ENCODE results near the gene ATR. TPM values are rescaled to one million over a fixed set of nuclear protein-coding genes. Genes with fewer than 3 reads are reported as not detected.

The ATR gene
- total and polyA plus RNA-seq, 10 of the 15 experiments (the other 5 are each of a cell fraction or from before 2014, with no cell fraction given) = 21.0 to 41.5 (median 30.1) TPM

GRCh38 chr3:142470826-142471225 lies 107.7 kb downstream of the ATR start:
- RAD21 ChIA-PET (ENCODE audit: unreplicated experiment) = no interaction called here

GRCh38 chr3:142468456-142468855 lies 110.1 kb downstream of the ATR start:
- Histone ChIP-seq H2AFZ (ENCODE audit: control insufficient read depth, low read depth, low read length) (no peak overlapping the region), H3K9ac (ENCODE audit: control insufficient read depth, insufficient read depth, low read length) (no peak overlapping the region), H3K4me3 (no peak overlapping the region), H4K20me1 (ENCODE audit: control insufficient read depth, insufficient read depth) (no peaks in the 10 kb centered on the region), H3K9me3 (replicated peaks; ENCODE audit: control insufficient read depth, insufficient read depth, low read length) (no peaks in the 10 kb centered on the region), H3K27ac (ENCODE audit: control insufficient read depth, insufficient read depth) (no peak overlapping the region), H3K36me3 (ENCODE audit: control insufficient read depth in 2 of 2, insufficient read depth in 2 of 2, low read length in 1 of 2) (peaks cover 0 to 7% of the 10 kb centered on the region in 2 experiments; a peak in 1 of 4 replicates), H3K27me3 (replicated peaks in 1 of 2; ENCODE audit: control insufficient read depth in 2 of 2, insufficient read depth in 2 of 2, low read length in 1 of 2) (no peaks in the 10 kb centered on the region), H3K4me1 (ENCODE audit: control insufficient read depth, insufficient read depth, low read length) (no peaks in the 10 kb centered on the region), H3K4me2 (ENCODE audit: control insufficient read depth, insufficient read depth) (no peak overlapping the region), H3K79me2 (ENCODE audit: control insufficient read depth, insufficient read depth, low read length) (no peaks in the 10 kb centered on the region)
- intact Hi-C loops (cut with micrococcal nuclease; ENCODE audit: unreplicated experiment) (no loop called here), in situ Hi-C loops (cut with MboI) (no loop called here)
- ChIA-PET CTCF (no interaction called here), RAD21 (ENCODE audit: unreplicated experiment) (no interaction called here), POLR2A (no interaction called here), SMC1A (ENCODE audit: uncharacterized antibody, unreplicated experiment) (interaction anchor here (1.8 kb wide), 1 partner anchor 22 kb away, joined by 6 read pairs; no protein-coding TSS in a partner anchor)
- WGBS (ENCODE audit: insufficient coverage, insufficient replicate concordance, low lambda C conversion rate, missing lambda C conversion rate) = over 99% methylated on average over 4 of the region's 4 CpGs
- BruUV-seq (replicated peaks) = no TSS peak
- TF ChIP-seq STAT3 (IDR thresholded peaks at IDR 0.05; ENCODE audit: low read depth, low read length) = no peak
- DNase-seq (ENCODE audit: low read depth, low spot score) (no peak), FAIRE-seq (peak; percentile 31), ATAC-seq (no peak)

More at GRCh38 chr3:142470826-142471225, 107.7 kb downstream of the ATR start:
- no peak overlapping the region for H3K9ac ChIP-seq (ENCODE audit: control insufficient read depth, insufficient read depth, low read length)
- H3K36me3 ChIP-seq (ENCODE audit: control insufficient read depth in 2 of 2, insufficient read depth in 2 of 2, low read length in 1 of 2) = 0 out of 4 replicates have a peak, but pooled peaks cover 0 to 5% of the 10 kb centered on the region in 2 experiments
- H3K4me2 ChIP-seq (ENCODE audit: control insufficient read depth, insufficient read depth) = no peak overlapping the region
- DNase-seq (ENCODE audit: low read depth, low spot score) = no peak
- H3K27ac ChIP-seq (ENCODE audit: control insufficient read depth, insufficient read depth) = no peak overlapping the region
- intact Hi-C loops (cut with micrococcal nuclease; ENCODE audit: unreplicated experiment) = no loop called here
- POLR2A ChIA-PET = no interaction called here
- whole genome bisulfite sequencing (ENCODE audit: insufficient coverage, insufficient replicate concordance, low lambda C conversion rate, missing lambda C conversion rate) = 96% methylated on average over 4 of the region's 4 CpGs
- H3K9me3 ChIP-seq (replicated peaks; ENCODE audit: control insufficient read depth, insufficient read depth, low read length) = no peaks in the 10 kb centered on the region
- ATAC-seq = no peak
- no peak for TF ChIP-seq HSF1 (IDR thresholded peaks at IDR 0.05; ENCODE audit: low read depth, low read length)
- no peak for TF ChIP-seq SMC3 (IDR thresholded peaks at IDR 0.05; ENCODE audit: borderline replicate concordance, low read length)
- no peak for TF ChIP-seq DPF2 (IDR thresholded peaks at IDR 0.05)
- TF ChIP-seq IKZF2 (IDR thresholded peaks at IDR 0.05) = no peak
- TF ChIP-seq PAX5 (IDR thresholded peaks at IDR 0.05; ENCODE audit: borderline replicate concordance, low read depth, low read length) = no peak
- TF ChIP-seq NRF1 (conservative IDR thresholded peaks at IDR 0.05; ENCODE audit: low read depth, low read length) = no peak
- no peak for TF ChIP-seq YBX1 (IDR thresholded peaks at IDR 0.05)
- TF ChIP-seq GABPA (IDR thresholded peaks at IDR 0.05; ENCODE audit: low read depth) = no peak
- SMC1A ChIA-PET (ENCODE audit: uncharacterized antibody, unreplicated experiment) = no interaction called here
- in situ Hi-C loops (cut with MboI) = no loop called here
- no peak overlapping the region for H3K4me3 ChIP-seq
- H2AFZ ChIP-seq (ENCODE audit: control insufficient read depth, low read depth, low read length) = no peak overlapping the region
- H3K27me3 ChIP-seq (replicated peaks in 1 of 2; ENCODE audit: control insufficient read depth in 2 of 2, insufficient read depth in 2 of 2, low read length in 1 of 2) = no peaks in the 10 kb centered on the region
- H4K20me1 ChIP-seq (ENCODE audit: control insufficient read depth, insufficient read depth) = no peaks in the 10 kb centered on the region
- no peaks in the 10 kb centered on the region for H3K4me1 ChIP-seq (ENCODE audit: control insufficient read depth, insufficient read depth, low read length)
- no peak for FAIRE-seq
- no TSS peak for BruUV-seq (replicated peaks)
- H3K79me2 ChIP-seq (ENCODE audit: control insufficient read depth, insufficient read depth, low read length) = no peaks in the 10 kb centered on the region
- CTCF ChIA-PET = no interaction called here
